MCF 10A (cell line): Measurements from ENCODE around the gene ACE. TPM values are rescaled to one million over a fixed set of nuclear protein-coding genes. Genes with fewer than 3 reads are reported as not detected.

Source experiments
- BruUV-seq: library from RNA; stranded (reverse); fragments of 400-500 nt; replicated peaks from 2 replicates; lab custom pipeline; 2021; lab: Mats Ljungman, UMichigan
- CTCF ChIA-PET: fragments of 300-600 bp; sonication (Branson Sonifier 250); formaldehyde crosslinking; extraction: SDS; loops from one replicate; lab custom pipeline; 2021; ENCODE audit warnings: antibody characterized with exemption, inconsistent platforms; lab: Yijun Ruan, JAX
- POLR2A ChIA-PET: fragments of 300-600, 350-650 bp; sonication (Branson Sonifier 250); formaldehyde crosslinking; extraction: SDS; loops from one replicate; lab custom pipeline; 2020; ENCODE audit warnings: antibody characterized with exemption, inconsistent platforms; lab: Yijun Ruan, JAX
- DNase-seq: peaks from one replicate; pipeline ENCODE4 v3.0.0-alpha.2; 2018; ENCODE audit not compliant: unreplicated experiment
- H3K27ac Mint-ChIP-seq: one replicate; pipeline ENCODE4 v1.8.0; 2022; ENCODE audit warnings: mild to moderate bottlenecking, low read depth, mixed read lengths; ENCODE audit not compliant: unreplicated experiment
- H3K27me3 Mint-ChIP-seq: one replicate; pipeline ENCODE4 v1.8.0; 2022; ENCODE audit warnings: mixed read lengths; ENCODE audit not compliant: insufficient read depth, unreplicated experiment
- H3K36me3 Mint-ChIP-seq: one replicate; pipeline ENCODE4 v1.8.0; 2022; ENCODE audit warnings: mild to moderate bottlenecking, moderate library complexity, mixed read lengths; ENCODE audit not compliant: insufficient read depth, unreplicated experiment
- H3K4me1 Mint-ChIP-seq: one replicate; pipeline ENCODE4 v1.8.0; 2022; ENCODE audit warnings: mixed read lengths; ENCODE audit not compliant: insufficient read depth, unreplicated experiment
- H3K4me3 Mint-ChIP-seq: one replicate; pipeline ENCODE4 v1.8.0; 2022; ENCODE audit warnings: mild to moderate bottlenecking, moderate library complexity, mixed read lengths; ENCODE audit not compliant: unreplicated experiment
- H3K9me3 Mint-ChIP-seq: one replicate; pipeline ENCODE4 v1.8.0; 2022; ENCODE audit warnings: mixed read lengths; ENCODE audit not compliant: unreplicated experiment
- intact Hi-C: fragments of 100-400 bp; cut with micrococcal nuclease; formaldehyde crosslinking; loops from 2 replicates; pipeline ENCODE4 v1.14.1; 2022
- total RNA-seq: library from RNA; stranded (reverse); gene quantifications from 2 replicates; pipeline ENCODE4 v1.2.3, GENCODE V29; 2022
- TF ChIP-seq, protein P1 (sequence below): fragments of 200-600 bp; IDR thresholded peaks from one replicate; pipeline ENCODE4 v1.8.0; 2022; ENCODE audit warnings: antibody characterized with exemption, mild to moderate bottlenecking; ENCODE audit not compliant: unreplicated experiment

ACE gene
- total RNA-seq, 1 experiment from 2014 or later, result 0.30 TPM

DNA sequence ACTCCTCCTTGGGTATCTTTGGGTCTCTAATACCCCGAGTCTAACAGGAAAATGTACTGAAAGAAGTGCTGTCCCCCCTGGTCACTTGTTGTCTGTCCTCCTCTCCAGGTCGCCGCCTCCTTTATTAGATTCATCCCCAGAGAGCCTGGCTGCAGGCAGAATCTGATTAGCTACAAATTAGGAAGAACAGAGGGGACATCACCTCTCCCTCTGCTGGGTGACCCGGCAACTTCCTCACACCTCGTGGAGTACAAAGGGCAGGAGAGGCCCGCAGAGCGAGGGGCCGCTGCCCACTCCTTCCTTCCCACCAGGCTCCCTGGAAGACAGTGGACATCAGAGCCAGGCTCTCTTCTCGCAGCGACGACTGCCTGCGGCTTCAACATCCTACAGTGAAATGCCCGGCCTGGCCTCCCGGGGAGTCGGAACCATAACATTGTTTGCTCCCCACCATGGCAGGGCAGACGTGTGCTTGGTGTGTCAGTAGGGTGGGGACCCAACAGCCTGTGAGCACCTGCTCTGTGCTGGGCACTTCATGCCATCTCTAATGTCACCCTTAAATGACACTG lies 36.0 kb upstream of the ACE start:
- Mint-ChIP-seq H3K4me3 (no peak overlapping the region), H3K27ac (no peak overlapping the region), H3K4me1 (peaks cover 25% of the 10 kb centered on the region), H3K9me3 (no peaks in the 10 kb centered on the region), H3K27me3 (no peaks in the 10 kb centered on the region), H3K36me3 (peaks cover 3% of the 10 kb centered on the region)
- TF ChIP-seq, protein P1, sequence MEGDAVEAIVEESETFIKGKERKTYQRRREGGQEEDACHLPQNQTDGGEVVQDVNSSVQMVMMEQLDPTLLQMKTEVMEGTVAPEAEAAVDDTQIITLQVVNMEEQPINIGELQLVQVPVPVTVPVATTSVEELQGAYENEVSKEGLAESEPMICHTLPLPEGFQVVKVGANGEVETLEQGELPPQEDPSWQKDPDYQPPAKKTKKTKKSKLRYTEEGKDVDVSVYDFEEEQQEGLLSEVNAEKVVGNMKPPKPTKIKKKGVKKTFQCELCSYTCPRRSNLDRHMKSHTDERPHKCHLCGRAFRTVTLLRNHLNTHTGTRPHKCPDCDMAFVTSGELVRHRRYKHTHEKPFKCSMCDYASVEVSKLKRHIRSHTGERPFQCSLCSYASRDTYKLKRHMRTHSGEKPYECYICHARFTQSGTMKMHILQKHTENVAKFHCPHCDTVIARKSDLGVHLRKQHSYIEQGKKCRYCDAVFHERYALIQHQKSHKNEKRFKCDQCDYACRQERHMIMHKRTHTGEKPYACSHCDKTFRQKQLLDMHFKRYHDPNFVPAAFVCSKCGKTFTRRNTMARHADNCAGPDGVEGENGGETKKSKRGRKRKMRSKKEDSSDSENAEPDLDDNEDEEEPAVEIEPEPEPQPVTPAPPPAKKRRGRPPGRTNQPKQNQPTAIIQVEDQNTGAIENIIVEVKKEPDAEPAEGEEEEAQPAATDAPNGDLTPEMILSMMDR, result no peak
- POLR2A ChIA-PET, result no interaction called here
- intact Hi-C loops, result no loop called here
- CTCF ChIA-PET, result interaction anchor here (0.6 to 18.1 kb wide), 3 partner anchors 34 to 172 kb away, joined by 5 to 216 read pairs (median 11); partner anchors contain the start of gene ACE
- no peak for DNase-seq
- BruUV-seq, result no TSS peak

DNA sequence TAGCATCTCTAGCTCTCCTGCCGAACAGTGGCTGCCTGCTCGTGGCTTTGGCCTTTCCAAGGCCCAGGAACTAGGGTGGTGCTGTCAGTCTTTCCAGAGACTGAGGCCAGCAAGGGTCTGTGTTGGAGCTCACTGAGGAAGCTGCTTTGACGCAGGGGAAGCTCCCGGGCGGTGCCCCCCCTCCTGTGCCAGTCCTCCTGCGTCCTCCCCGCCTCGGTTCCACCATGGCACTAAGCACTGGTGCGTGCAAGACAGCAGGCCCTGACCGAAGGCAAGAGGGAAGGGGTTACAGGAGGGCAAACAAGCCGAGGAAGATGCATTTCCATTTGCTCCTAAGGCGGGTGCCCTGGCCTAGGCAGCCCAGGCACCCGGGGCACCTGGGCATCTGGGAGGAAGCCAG lies 35.2 kb upstream of the ACE start:
- peaks cover 23% of the 10 kb centered on the region for H3K4me1 Mint-ChIP-seq
- BruUV-seq, result no TSS peak
- CTCF ChIA-PET, result interaction anchor here (0.6 kb wide), 1 partner anchor 35 kb away, joined by 5 read pairs; no protein-coding TSS in a partner anchor
- H3K9me3 Mint-ChIP-seq, result no peaks in the 10 kb centered on the region
- no peak overlapping the region for H3K4me3 Mint-ChIP-seq
- no peak overlapping the region for H3K27ac Mint-ChIP-seq
- no peaks in the 10 kb centered on the region for H3K36me3 Mint-ChIP-seq
- TF ChIP-seq, protein P1, result no peak
- no peak for DNase-seq
- POLR2A ChIA-PET, result no interaction called here
- H3K27me3 Mint-ChIP-seq, result no peaks in the 10 kb centered on the region
- intact Hi-C loops, result no loop called here

DNA sequence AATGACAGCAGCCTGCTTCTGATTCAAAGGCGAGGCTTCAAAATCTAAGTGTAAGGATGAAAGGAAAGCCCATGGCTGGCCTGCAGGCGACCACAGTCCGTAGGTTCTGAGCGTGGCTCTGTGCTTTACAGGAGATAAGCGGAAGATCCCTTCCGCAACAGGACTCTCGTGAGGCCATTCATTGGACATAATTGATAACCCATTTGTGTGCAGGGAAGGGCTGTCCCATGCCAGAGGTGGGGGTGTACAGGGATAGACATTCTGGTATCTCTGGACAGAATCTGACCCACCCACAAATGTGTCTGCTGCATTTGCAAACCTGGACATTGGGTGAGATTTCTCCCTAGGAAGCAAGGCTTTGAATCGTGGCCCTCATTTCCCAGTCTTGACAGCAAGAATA lies 34.8 kb upstream of the ACE start:
- ChIA-PET POLR2A (no interaction called here), CTCF (interaction anchor here (0.6 kb wide), 1 partner anchor 171 kb away, joined by 3 read pairs; no protein-coding TSS in a partner anchor)
- Mint-ChIP-seq H3K36me3 (no peaks in the 10 kb centered on the region), H3K4me1 (peaks cover 23% of the 10 kb centered on the region), H3K27me3 (no peaks in the 10 kb centered on the region), H3K27ac (no peak overlapping the region), H3K4me3 (no peak overlapping the region), H3K9me3 (no peaks in the 10 kb centered on the region)
- TF ChIP-seq, protein P1, result no peak
- intact Hi-C loops, result no loop called here
- DNase-seq, result no peak
- no TSS peak for BruUV-seq

DNA sequence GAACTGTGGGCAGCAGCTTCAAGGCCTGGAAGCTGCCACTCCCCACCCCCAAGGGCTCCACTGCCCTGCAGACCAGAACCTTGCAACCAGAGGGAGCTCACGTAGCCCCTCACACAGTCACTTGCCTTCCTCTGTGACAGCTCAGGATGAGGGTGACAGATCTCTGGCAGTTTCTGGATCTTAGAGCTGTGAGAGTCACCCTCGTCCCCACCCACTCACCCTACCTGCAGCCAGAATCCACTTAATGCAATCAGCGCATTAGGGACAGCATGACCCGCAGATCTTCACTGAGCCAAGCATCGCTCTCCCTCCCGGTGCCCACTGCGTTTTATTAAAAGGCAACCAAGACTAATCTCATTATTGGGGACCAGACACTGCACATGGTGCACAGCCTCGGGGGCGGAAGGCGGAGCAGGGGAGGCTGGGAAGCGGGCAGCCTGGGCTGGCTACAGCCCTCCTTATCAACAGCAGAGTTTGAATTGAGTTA lies 34.3 kb upstream of the ACE start:
- intact Hi-C loops, result no loop called here
- Mint-ChIP-seq H3K36me3 (no peaks in the 10 kb centered on the region), H3K27me3 (no peaks in the 10 kb centered on the region), H3K9me3 (no peaks in the 10 kb centered on the region), H3K4me1 (peaks cover 28% of the 10 kb centered on the region), H3K27ac (no peak overlapping the region), H3K4me3 (no peak overlapping the region)
- ChIA-PET POLR2A (no interaction called here), CTCF (interaction anchor here (0.6 to 3.2 kb wide), 4 partner anchors 7 to 170 kb away, joined by 3 to 28 read pairs (median 18); no protein-coding TSS in a partner anchor)
- DNase-seq, result no peak
- BruUV-seq, result no TSS peak
- TF ChIP-seq, protein P1, result no peak
